Subcutaneous adipose tissue (tissue), 4 donors: Measurements from ENCODE around the gene AOC1. TPM values are rescaled to one million over a fixed set of nuclear protein-coding genes. Genes with fewer than 3 reads are reported as not detected.

ENCODE experiments used
- CTCF ChIP-seq: fragments of 450-650 bp; IDR thresholded peaks from one replicate; pipeline ENCODE4 v1.5.1; 2016; ENCODE audit warnings: low read depth, mild to moderate bottlenecking, control low read depth, antibody characterized with exemption, moderate library complexity
- total RNA-seq, 4 donors: library from RNA; depleted of rRNA; stranded (reverse); fragments of >200 nt; gene quantifications; one replicate each; pipeline ENCODE4 v1.1.0, GENCODE V29; 2016

The AOC1 gene
- total RNA-seq, 4 donors from 2014 or later, result 0.33 to 0.68 TPM; not detected in 2

GRCh38 chr7:150855476-150856302, 3.4 kb downstream of the AOC1 start:
- TF ChIP-seq CTCF, result no peak

- no peak for TF ChIP-seq CTCF
Measured at GRCh38 chr7:150856303-150857275, 4.3 kb downstream of the AOC1 start.

- TF ChIP-seq CTCF, result no peak
Measured at GRCh38 chr7:150857276-150858055, 5.1 kb downstream of the AOC1 start.

GRCh38 chr7:150858236-150859197, 6.2 kb downstream of the AOC1 start:
- TF ChIP-seq CTCF, result no peak

- no peak for TF ChIP-seq CTCF
Measured at GRCh38 chr7:150860291-150860977, 8.1 kb downstream of the AOC1 start.

GRCh38 chr7:150860978-150861295, 8.6 kb downstream of the AOC1 start:
- no peak for TF ChIP-seq CTCF
